RWPE1 (cell line): ENCODE data around the gene AACS.

Experiments
- CTCF ChIA-PET: fragments of 350-600 bp; sonication (Branson Sonifier 250); formaldehyde crosslinking; extraction: SDS; loops from one replicate; lab custom pipeline; 2021; lab: Yijun Ruan, JAX
- POLR2A ChIA-PET: fragments of 400-600 bp; formaldehyde crosslinking; extraction: SDS; loops from one replicate; lab custom pipeline; 2020; ENCODE audit warnings: antibody characterized with exemption; ENCODE audit not compliant: low non-redundant PET; lab: Yijun Ruan, JAX
- DNase-seq: peaks from one replicate; pipeline ENCODE4 v3.0.0; 2012; ENCODE audit warnings: low spot score
- H3K27ac ChIP-seq: fragments of 450-650 bp; 2 replicates; pipeline ENCODE4 v1.5.1; 2017
- CTCF ChIP-seq: fragments of 450-650 bp; conservative IDR thresholded peaks from 2 replicates; pipeline ENCODE4 v1.5.1; 2017; ENCODE audit warnings: low read depth, mild to moderate bottlenecking

The AACS gene

DNA sequence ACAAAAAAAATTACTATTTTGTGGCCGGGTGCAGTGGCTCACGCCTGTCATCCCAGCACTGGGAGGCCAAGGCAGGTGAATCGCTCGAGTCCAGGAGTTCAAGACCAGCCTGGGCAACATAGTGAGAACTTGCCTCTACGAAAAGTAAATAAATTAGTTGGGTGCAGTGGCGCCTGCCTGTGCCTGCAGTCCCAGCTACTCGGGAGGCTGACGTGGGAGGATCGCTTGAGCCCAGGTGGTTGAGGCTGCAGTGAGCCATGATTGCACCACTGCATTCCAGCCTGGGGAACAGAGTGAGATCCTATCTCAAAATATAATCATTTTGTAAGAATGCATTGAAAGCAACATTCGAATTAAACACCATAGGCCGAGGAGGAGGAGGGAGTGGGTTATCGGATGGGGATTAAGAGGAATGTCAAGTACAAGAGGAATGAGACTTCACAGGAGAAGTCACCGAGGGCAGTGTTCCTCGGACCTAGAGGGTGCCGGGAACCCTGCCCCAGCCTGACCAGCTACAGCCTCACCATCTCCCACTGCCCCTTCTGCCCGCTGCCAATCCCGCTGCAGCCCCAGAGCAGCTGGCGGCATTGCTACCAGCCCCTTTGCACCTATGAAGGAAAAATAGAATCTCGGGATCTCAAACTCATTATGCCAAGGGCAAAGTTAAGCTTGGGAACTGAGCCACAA is 32.6 kb upstream of the AACS start:
- DNase-seq, result no peak
- H3K27ac ChIP-seq, result no peak overlapping the region
- no peak for TF ChIP-seq CTCF
- ChIA-PET POLR2A (no interaction called here), CTCF (interaction anchor here (0.7 kb wide), 1 partner anchor 18 kb away, joined by 3 read pairs; no protein-coding TSS in a partner anchor)

DNA sequence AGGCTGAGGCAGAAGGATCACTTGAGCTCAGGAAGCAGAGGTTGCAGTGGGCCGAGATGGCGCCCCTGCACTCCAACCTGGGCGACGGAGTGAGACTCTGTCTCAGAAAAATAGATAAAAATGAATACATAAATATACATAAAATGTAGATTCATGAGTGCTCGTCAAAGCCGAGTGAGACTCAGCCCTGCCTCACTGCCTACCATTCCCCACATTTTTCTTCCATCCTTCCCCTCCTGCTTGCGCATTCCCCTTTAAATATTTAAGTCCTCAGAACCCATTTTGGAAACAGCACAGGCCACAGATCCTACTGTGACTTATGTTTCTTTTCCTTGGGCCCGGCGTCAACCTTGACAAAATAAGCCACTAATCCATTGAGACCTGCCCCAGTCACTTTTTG is 31.9 kb upstream of the AACS start:
- ChIA-PET CTCF (no interaction called here), POLR2A (no interaction called here)
- H3K27ac ChIP-seq, result no peak overlapping the region
- no peak for DNase-seq
- no peak for TF ChIP-seq CTCF

GRCh38 chr12:125038976-125039625 is 26.1 kb upstream of the AACS start:
- POLR2A ChIA-PET, result no interaction called here

DNA sequence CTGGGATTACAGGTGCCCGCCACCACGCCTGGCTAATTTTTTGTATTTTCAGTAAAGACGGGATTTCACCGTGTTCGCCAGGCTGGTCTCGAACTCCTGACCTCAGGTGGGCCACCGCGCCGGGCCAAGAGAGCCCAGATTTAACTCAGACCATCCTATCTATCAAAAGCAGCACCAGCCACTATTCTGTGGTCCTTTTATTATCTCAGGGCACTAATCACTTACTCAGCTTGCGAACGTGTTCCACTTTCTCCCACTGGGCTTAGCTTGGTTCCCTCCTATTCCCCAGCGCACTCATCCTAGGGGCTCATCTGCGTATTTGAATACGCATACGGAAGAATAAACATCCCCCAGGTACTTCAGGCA is 16.2 kb upstream of the AACS start:
- ChIA-PET POLR2A (interaction anchor here (0.8 kb wide), 1 partner anchor 13 kb away, joined by 3 read pairs; no protein-coding TSS in a partner anchor), CTCF (interaction anchor here (1.1 to 1.2 kb wide), 2 partner anchors 108 to 142 kb away, joined by 3 to 4 read pairs; no protein-coding TSS in a partner anchor)
- no peak for TF ChIP-seq CTCF
- no peak for DNase-seq
- peak overlapping the region; percentile 78 for H3K27ac ChIP-seq

More at GRCh38 chr12:125038976-125039625, 26.1 kb upstream of the AACS start:
- no peak for DNase-seq
- TF ChIP-seq CTCF, result no peak
- CTCF ChIA-PET, result no interaction called here
- H3K27ac ChIP-seq, result no peak overlapping the region

- ChIA-PET POLR2A (interaction anchor here (0.9 kb wide), 1 partner anchor 14 kb away, joined by 4 read pairs; no protein-coding TSS in a partner anchor), CTCF (interaction anchor here (0.6 to 1.1 kb wide), 2 partner anchors 18 to 110 kb away, joined by 3 read pairs; no protein-coding TSS in a partner anchor)
- TF ChIP-seq CTCF, result no peak
- peak overlapping the region; percentile 78 for H3K27ac ChIP-seq
- DNase-seq, result no peak
Measured at GRCh38 chr12:125050446-125050845, 14.8 kb upstream of the AACS start.

GRCh38 chr12:125050868-125051267 is 14.4 kb upstream of the AACS start:
- no peak for DNase-seq
- H3K27ac ChIP-seq, result no peak overlapping the region
- TF ChIP-seq CTCF, result no peak
- CTCF ChIA-PET, result interaction anchor here (0.5 to 0.6 kb wide), 2 partner anchors 12 to 18 kb away, joined by 3 read pairs; no protein-coding TSS in a partner anchor
- POLR2A ChIA-PET, result no interaction called here
